ENCODE data around the gene PARD6G. TPM values are rescaled to one million over a fixed set of nuclear protein-coding genes. Genes with fewer than 3 reads are reported as not detected.
"Not testable (repeated sequence)": the region's sequence is repeated elsewhere in the genome, so short reads cannot be mapped to it uniquely, and the experiment has no call there.

PARD6G gene
- total RNA-seq, 1 donor from 2014 or later, result 25.2 TPM

- Mint-ChIP-seq H3K9me3 (ENCODE audit: unreplicated experiment) (peaks cover 8% of the 10 kb centered on the region), H3K36me3 (ENCODE audit: unreplicated experiment) (peaks cover 20% of the 10 kb centered on the region), H3K27me3 (ENCODE audit: unreplicated experiment) (peaks cover 5% of the 10 kb centered on the region), H3K27ac (ENCODE audit: unreplicated experiment) (no peak overlapping the region), H3K4me1 (ENCODE audit: low read depth, unreplicated experiment) (no peaks in the 10 kb centered on the region), H3K4me3 (ENCODE audit: unreplicated experiment) (no peak overlapping the region)
- no peak for TF ChIP-seq CTCF (IDR thresholded peaks at IDR 0.05; ENCODE audit: partially characterized antibody, unreplicated experiment)
- DNase-seq, result no peak
Measured at GRCh38 chr18:80167331-80167730, 80.0 kb downstream of the PARD6G start.

- H3K36me3 Mint-ChIP-seq (ENCODE audit: unreplicated experiment), result peaks cover 20% of the 10 kb centered on the region
- no peak for TF ChIP-seq CTCF (IDR thresholded peaks at IDR 0.05; ENCODE audit: partially characterized antibody, unreplicated experiment)
- H3K4me1 Mint-ChIP-seq (ENCODE audit: low read depth, unreplicated experiment), result no peaks in the 10 kb centered on the region
- no peak overlapping the region for H3K27ac Mint-ChIP-seq (ENCODE audit: unreplicated experiment)
- H3K9me3 Mint-ChIP-seq (ENCODE audit: unreplicated experiment), result peaks cover 8% of the 10 kb centered on the region
- peaks cover 5% of the 10 kb centered on the region for H3K27me3 Mint-ChIP-seq (ENCODE audit: unreplicated experiment)
- no peak overlapping the region for H3K4me3 Mint-ChIP-seq (ENCODE audit: unreplicated experiment)
- no peak for DNase-seq
Measured at GRCh38 chr18:80166725-80167124, 80.6 kb downstream of the PARD6G start.

- no peak overlapping the region for H3K4me3 Mint-ChIP-seq (ENCODE audit: unreplicated experiment)
- H3K4me1 Mint-ChIP-seq (ENCODE audit: low read depth, unreplicated experiment), result no peaks in the 10 kb centered on the region
- H3K36me3 Mint-ChIP-seq (ENCODE audit: unreplicated experiment), result peaks cover 20% of the 10 kb centered on the region
- DNase-seq, result no peak
- H3K27ac Mint-ChIP-seq (ENCODE audit: unreplicated experiment), result no peak overlapping the region
- H3K9me3 Mint-ChIP-seq (ENCODE audit: unreplicated experiment), result peaks cover 8% of the 10 kb centered on the region
- H3K27me3 Mint-ChIP-seq (ENCODE audit: unreplicated experiment), result peaks cover 5% of the 10 kb centered on the region
- no peak for TF ChIP-seq CTCF (IDR thresholded peaks at IDR 0.05; ENCODE audit: partially characterized antibody, unreplicated experiment)
Measured at GRCh38 chr18:80166240-80166639, 81.1 kb downstream of the PARD6G start.

- not testable (repeated sequence) for H3K4me1 Mint-ChIP-seq (ENCODE audit: low read depth, unreplicated experiment); H3K4me3 Mint-ChIP-seq (ENCODE audit: unreplicated experiment); DNase-seq; H3K9me3 Mint-ChIP-seq (ENCODE audit: unreplicated experiment); H3K27me3 Mint-ChIP-seq (ENCODE audit: unreplicated experiment); H3K27ac Mint-ChIP-seq (ENCODE audit: unreplicated experiment)
- H3K36me3 Mint-ChIP-seq (ENCODE audit: unreplicated experiment), result peaks cover 20% of the 10 kb centered on the region
Measured at GRCh38 chr18:80164727-80165355, 82.5 kb downstream of the PARD6G start.

- H3K4me1 Mint-ChIP-seq (ENCODE audit: low read depth, unreplicated experiment), result peaks cover 8% of the 10 kb centered on the region
- no peak overlapping the region for H3K4me3 Mint-ChIP-seq (ENCODE audit: unreplicated experiment)
- H3K27ac Mint-ChIP-seq (ENCODE audit: unreplicated experiment), result no peak overlapping the region
- H3K27me3 Mint-ChIP-seq (ENCODE audit: unreplicated experiment), result peaks cover 7% of the 10 kb centered on the region
- TF ChIP-seq CTCF (IDR thresholded peaks at IDR 0.05; ENCODE audit: partially characterized antibody, unreplicated experiment), result no peak
- H3K9me3 Mint-ChIP-seq (ENCODE audit: unreplicated experiment), result peaks cover 10% of the 10 kb centered on the region
- peaks cover 20% of the 10 kb centered on the region for H3K36me3 Mint-ChIP-seq (ENCODE audit: unreplicated experiment)
- DNase-seq, result no peak
Measured at GRCh38 chr18:80163183-80163582, 84.1 kb downstream of the PARD6G start.

Data from glutamatergic neuron (in vitro differentiated cells).